Adrenal gland (tissue), 5 donors: ENCODE data around the gene PNN.

Source experiments
- CTCF ChIP-seq, 6 experiments: fragments of 450-650 bp in 4 of 6; fragments of 200-600 bp in 2 of 6; sonication (generic) in 1 of 6; IDR thresholded peaks; 1 replicate in 5 of 6; 2 replicates in 1 of 6; pipeline versions ENCODE4 v1.5.1 to v1.8.0; 2016 to 2021; ENCODE audit warnings: antibody characterized with exemption in 6 of 6, mild to moderate bottlenecking in 2 of 6, moderate library complexity in 1 of 6
- POLR2A ChIP-seq, 2 donors: fragments of 450-650 bp; IDR thresholded peaks; one replicate each; pipeline ENCODE4 v1.6.1; 2017; ENCODE audit warnings: antibody characterized with exemption in 2 of 2, mild to moderate bottlenecking in 2 of 2, moderate library complexity in 1 of 2
- donor health status: DM: no; HTN: no; CAD: no.

DNA sequence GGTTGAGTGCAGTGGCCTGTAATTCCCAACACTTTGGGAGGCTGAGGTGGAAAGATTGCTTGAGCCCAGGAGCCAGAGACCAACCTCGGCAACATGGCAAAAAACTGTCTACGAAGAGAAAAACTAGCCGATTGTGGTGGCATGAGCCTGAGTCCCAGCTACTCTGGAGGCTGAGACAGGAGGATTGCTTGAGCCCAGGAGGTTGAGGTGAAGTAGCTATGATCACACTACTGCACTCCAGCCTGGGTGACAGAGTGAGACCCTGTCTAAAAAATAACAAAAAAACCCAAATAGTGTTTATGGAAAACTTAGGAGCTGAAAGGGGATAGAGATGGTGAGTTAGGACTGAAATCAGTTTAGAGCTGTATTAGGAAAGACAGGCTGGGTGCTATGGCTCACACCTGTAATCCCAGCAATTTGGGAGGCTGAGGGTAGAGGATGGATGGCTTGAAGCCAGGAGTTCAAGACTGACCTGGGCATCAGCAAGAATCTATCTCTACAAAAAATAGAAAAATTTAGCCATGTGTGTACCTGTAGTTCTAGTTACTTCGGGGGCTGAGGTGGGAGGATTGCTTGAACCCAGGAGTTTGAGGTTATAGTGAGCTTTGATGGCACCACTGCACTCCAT is 9.7 kb downstream of the PNN start:
- no peak for TF ChIP-seq POLR2A (IDR thresholded peaks at IDR 0.05)
- no peak for TF ChIP-seq CTCF (IDR thresholded peaks at IDR 0.05)
